HepG2 (cell line): ENCODE measurements around the gene PSMB2. TPM values are rescaled to one million over a fixed set of nuclear protein-coding genes. Genes with fewer than 3 reads are reported as not detected.

Experiments
- HES4 ChIP-seq: sonication (generic); formaldehyde crosslinking; IDR thresholded peaks from 2 replicates; pipeline ENCODE4 v1.9.0; 2021; ENCODE audit warnings: mild to moderate bottlenecking, missing genetic modification reagents, borderline replicate concordance
- HOXA5 ChIP-seq: sonication (generic); formaldehyde crosslinking; IDR thresholded peaks from 2 replicates; pipeline ENCODE4 v1.4.0; 2020; ENCODE audit warnings: missing genetic modification reagents
- KLF16 ChIP-seq, 2 experiments: sonication (generic) in 1 of 2; formaldehyde crosslinking in 1 of 2; IDR thresholded peaks; 2 replicates each; pipeline versions ENCODE4 v1.6.1 to v1.8.0; 2016 to 2023; ENCODE audit warnings: missing genetic modification reagents in 2 of 2, missing compliant biosample characterization in 1 of 2
- MATR3 ChIP-seq: sonication (generic); formaldehyde crosslinking; IDR thresholded peaks from 2 replicates; pipeline ENCODE4 v1.4.0; 2020; ENCODE audit warnings: missing genetic modification reagents
- MTF2 ChIP-seq: sonication (generic); formaldehyde crosslinking; IDR thresholded peaks from 2 replicates; pipeline ENCODE4 v1.5.0; 2020; ENCODE audit warnings: missing genetic modification reagents, borderline replicate concordance
- RNF2 ChIP-seq: fragments of 450-650 bp; conservative IDR thresholded peaks from 2 replicates; pipeline ENCODE4 v1.6.1; 2016; ENCODE audit warnings: low read depth
- SALL2 ChIP-seq: sonication (generic); formaldehyde crosslinking; IDR thresholded peaks from 2 replicates; pipeline ENCODE4 v1.8.1; 2023; ENCODE audit warnings: mild to moderate bottlenecking, missing genetic modification reagents, inconsistent platforms
- ZFYVE20 ChIP-seq: sonication (generic); formaldehyde crosslinking; IDR thresholded peaks from 2 replicates; pipeline ENCODE4 v1.8.0; 2023; ENCODE audit warnings: low read depth, mild to moderate bottlenecking, moderate library complexity, missing genetic modification reagents, borderline replicate concordance
- ZNF205 ChIP-seq: IDR thresholded peaks from 2 replicates; pipeline ENCODE4 v1.6.1; 2018; ENCODE audit warnings: missing biosample characterization, missing genetic modification reagents
- ZNF570 ChIP-seq: sonication (generic); formaldehyde crosslinking; IDR thresholded peaks from 2 replicates; pipeline ENCODE4 v1.4.0; 2020; ENCODE audit warnings: mild to moderate bottlenecking, missing genetic modification reagents, borderline replicate concordance
- ZNF687 ChIP-seq: sonication (generic); formaldehyde crosslinking; IDR thresholded peaks from 2 replicates; pipeline ENCODE4 v1.5.1; 2020; ENCODE audit warnings: mild to moderate bottlenecking, missing genetic modification reagents, moderate library complexity
- ZNF724P ChIP-seq: sonication (generic); formaldehyde crosslinking; IDR thresholded peaks from 2 replicates; pipeline ENCODE4 v1.8.0; 2022; ENCODE audit warnings: missing genetic modification reagents, borderline replicate concordance
- ZNF749 ChIP-seq: sonication (generic); formaldehyde crosslinking; IDR thresholded peaks from 2 replicates; pipeline ENCODE4 v1.8.0; 2022; ENCODE audit warnings: mild to moderate bottlenecking, missing genetic modification reagents, moderate library complexity, borderline replicate concordance
- polyA plus RNA-seq, 8 experiments: library from polyadenylated mRNA; depleted of rRNA in 3 of 8; stranded (reverse) in 7 of 8; unstranded in 1 of 8; fragments of >200 nt; fragmentation: Illumina TruSeq in 4 of 8; extraction: Trizol in 4 of 8; gene quantifications; 2 replicates each; pipeline versions ENCODE4 v1.2.1 to v1.2.3, GENCODE V29; 2011 to 2016; ENCODE audit warnings: low read depth in 4 of 8, missing spikeins in 1 of 8, mixed read lengths in 1 of 8; ENCODE audit not compliant: insufficient read depth in 1 of 8
- total RNA-seq, 5 experiments: library from RNA; depleted of rRNA; stranded (reverse); fragments of >200 nt; fragmentation: Illumina TruSeq; extraction: Trizol; gene quantifications; 2 replicates each; pipeline ENCODE4 v1.2.3, GENCODE V29; 2016; ENCODE audit warnings: low read depth in 1 of 5
- TF ChIP-seq, protein P1 (sequence below): sonication (generic); formaldehyde crosslinking; IDR thresholded peaks from 2 replicates; pipeline ENCODE4 v1.4.0; 2020; ENCODE audit warnings: mild to moderate bottlenecking, missing genetic modification reagents
- TF ChIP-seq, protein P2 (sequence below): sonication (generic); formaldehyde crosslinking; IDR thresholded peaks from 2 replicates; pipeline ENCODE4 v1.8.0; 2022; ENCODE audit warnings: missing genetic modification reagents, mild to moderate bottlenecking, inconsistent platforms, borderline replicate concordance

The PSMB2 gene
- total and polyA plus RNA-seq, 2 of the 13 experiments (the other 11 are each of a cell fraction or from before 2014, with no cell fraction given) = 60.6 to 62.2 TPM

DNA sequence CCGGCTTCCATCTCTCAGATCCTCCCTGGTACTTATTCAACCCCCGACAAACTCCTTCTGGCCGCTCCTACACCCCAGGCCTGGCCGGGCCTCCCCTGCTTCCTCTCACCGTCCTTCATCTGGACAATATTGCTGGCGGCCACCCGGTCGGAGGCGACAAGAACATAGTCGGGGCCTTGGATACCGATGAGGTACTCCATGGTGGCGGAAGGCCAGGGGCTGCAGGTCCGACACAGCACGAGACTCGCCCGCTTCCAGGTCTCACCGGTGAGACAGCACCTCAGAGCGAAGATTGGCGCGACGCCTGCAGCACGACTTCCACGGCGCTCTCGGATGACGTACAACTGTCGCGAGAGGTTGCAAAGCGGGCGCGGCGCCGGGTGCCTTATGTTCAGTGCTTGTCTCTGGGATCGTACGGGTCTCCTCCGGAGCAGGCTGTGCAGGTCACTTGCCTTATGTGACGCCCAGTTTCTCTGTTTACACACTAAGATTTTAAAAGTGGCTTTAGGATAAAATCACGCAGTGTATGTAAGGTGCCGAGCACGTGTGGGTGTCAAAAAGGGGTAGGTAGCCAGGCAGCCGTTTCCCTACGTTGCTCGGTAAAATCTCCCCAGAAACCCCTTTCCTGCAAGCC lies at the start of gene PSMB2 (continued):
- TF ChIP-seq ZNF687 = peak; percentile 87
- no peak for TF ChIP-seq MATR3
- peak; percentile 84 for TF ChIP-seq HOXA5
- TF ChIP-seq ZFYVE20 = no peak
- TF ChIP-seq ZNF205 (CRISPR knock-in tag) = no peak; the same call in 1 of the 2 replicates
- TF ChIP-seq, protein P1, sequence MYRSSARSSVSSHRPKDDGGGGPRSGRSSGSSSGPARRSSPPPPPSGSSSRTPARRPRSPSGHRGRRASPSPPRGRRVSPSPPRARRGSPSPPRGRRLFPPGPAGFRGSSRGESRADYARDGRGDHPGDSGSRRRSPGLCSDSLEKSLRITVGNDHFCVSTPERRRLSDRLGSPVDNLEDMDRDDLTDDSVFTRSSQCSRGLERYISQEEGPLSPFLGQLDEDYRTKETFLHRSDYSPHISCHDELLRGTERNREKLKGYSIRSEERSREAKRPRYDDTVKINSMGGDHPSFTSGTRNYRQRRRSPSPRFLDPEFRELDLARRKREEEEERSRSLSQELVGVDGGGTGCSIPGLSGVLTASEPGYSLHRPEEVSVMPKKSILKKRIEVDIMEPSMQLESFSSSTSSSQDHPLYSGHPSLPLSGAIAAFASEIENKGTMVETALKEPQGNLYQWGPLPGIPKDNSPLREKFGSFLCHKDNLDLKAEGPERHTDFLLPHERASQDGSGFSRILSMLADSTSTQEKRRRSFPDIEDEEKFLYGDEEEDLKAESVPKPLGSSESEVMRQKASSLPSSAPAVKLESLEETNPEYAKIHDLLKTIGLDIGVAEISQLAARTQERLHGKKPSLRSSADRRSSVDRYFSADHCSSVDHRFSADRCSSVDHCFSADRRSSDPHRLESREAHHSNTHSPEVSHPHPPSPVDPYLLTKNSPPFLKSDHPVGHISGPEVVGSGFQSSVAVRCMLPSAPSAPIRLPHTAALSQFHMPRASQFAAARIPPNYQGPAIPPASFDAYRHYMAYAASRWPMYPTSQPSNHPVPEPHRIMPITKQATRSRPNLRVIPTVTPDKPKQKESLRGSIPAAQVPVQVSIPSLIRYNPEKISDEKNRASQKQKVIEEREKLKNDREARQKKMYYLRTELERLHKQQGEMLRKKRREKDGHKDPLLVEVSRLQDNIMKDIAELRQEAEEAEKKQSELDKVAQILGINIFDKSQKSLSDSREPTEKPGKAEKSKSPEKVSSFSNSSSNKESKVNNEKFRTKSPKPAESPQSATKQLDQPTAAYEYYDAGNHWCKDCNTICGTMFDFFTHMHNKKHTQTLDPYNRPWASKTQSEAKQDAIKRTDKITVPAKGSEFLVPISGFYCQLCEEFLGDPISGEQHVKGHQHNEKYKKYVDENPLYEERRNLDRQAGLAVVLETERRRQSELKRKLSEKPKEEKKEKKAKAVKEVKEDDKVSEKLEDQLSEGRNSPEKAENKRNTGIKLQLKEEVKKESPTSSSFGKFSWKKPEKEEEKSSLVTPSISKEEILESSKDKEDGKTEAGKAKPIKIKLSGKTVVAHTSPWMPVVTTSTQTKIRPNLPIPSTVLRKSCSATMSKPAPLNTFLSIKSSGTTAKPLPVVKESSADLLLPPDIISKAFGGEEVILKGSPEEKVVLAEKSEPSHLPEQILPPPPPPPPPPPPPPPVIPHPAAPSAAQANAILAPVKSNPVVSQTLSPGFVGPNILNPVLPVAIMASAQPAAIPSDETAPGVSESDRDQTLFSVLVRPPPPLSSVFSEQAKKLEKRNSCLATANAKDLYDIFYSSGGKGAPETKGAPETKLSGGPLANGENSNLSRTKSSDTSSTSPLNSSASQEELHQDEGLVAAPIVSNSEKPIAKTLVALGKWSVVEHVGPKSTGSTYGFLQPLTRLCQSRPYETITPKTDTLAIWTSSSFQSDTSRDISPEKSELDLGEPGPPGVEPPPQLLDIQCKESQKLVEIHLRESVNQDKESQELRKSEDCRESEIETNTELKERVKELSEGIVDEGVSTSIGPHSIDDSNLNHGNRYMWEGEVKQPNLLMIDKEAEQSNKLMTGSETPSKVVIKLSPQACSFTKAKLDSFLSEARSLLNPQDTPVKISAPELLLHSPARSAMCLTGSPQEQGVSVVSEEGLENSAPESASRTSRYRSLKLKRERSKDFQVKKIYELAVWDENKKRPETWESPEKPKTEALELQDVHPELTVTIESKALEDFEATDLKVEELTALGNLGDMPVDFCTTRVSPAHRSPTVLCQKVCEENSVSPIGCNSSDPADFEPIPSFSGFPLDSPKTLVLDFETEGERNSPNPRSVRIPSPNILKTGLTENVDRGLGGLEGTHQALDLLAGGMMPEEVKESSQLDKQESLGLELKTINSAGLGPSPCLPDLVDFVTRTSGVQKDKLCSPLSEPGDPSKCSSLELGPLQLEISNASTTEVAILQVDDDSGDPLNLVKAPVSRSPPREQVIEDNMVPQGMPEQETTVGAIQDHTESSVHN = no peak
- TF ChIP-seq ZNF749 = no peak
- peak; percentile 39; the same call in 1 of the 2 replicates for TF ChIP-seq RNF2
- no peak for TF ChIP-seq ZNF724P
- no peak for TF ChIP-seq MTF2
- TF ChIP-seq SALL2 (CRISPR knock-in tag) = peak; percentile 89
- no peak for TF ChIP-seq ZNF570 (CRISPR knock-in tag)
- TF ChIP-seq, protein P2, sequence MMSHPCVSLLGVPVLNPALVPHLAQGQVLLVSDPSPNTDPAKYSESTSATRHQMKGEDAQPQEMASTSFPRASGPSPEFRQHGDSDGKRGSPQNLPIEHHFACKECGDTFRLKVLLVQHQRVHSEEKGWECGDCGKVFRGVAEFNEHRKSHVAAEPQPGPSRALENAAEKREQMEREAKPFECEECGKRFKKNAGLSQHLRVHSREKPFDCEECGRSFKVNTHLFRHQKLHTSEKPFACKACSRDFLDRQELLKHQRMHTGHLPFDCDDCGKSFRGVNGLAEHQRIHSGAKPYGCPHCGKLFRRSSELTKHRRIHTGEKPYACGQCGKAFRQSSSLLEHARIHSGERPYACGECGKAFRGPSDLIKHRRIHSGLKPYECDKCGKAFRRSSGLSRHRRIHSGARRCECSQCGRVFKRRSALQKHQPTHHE = no peak
- no peak; the same call in 1 of the 2 replicates for TF ChIP-seq HES4
- peak in 1 of 2 experiments; percentile 92; a peak in 2 of 4 replicates for TF ChIP-seq KLF16 (CRISPR knock-in tag; IDR thresholded peaks at IDR 0.05)
